CD14-positive monocyte (primary cell): ENCODE results near the gene TSPAN32. TPM values are rescaled to one million over a fixed set of nuclear protein-coding genes. Genes with fewer than 3 reads are reported as not detected.
A peak's percentile ranks its signal among the peaks of the same experiment; 100 is the strongest.

ENCODE experiments used
- DNase-seq, 3 donors: peaks; one replicate each; pipeline ENCODE4 v3.0.0-alpha.2; 2011 to 2022
- H2AFZ ChIP-seq: 2 replicates; pipeline ENCODE4 v1.6.0; 2012; ENCODE audit warnings: mild to moderate bottlenecking, low read depth, low read length, inconsistent platforms; ENCODE audit not compliant: insufficient read depth, poor library complexity, severe bottlenecking
- H3K27ac ChIP-seq, 2 donors: 1 replicate in 1 of 2; 2 replicates in 1 of 2; pipeline ENCODE4 v1.5.1; 2012 to 2013; ENCODE audit warnings: low read length in 2 of 2, control low read depth in 1 of 2, inconsistent platforms in 1 of 2, low read depth in 1 of 2, mild to moderate bottlenecking in 1 of 2
- H3K27me3 ChIP-seq, 2 donors: one replicate each; pipeline versions ENCODE4 v1.6.0 to v1.6.1; 2011 to 2013; ENCODE audit warnings: low read length in 2 of 2; ENCODE audit not compliant: control insufficient read depth in 2 of 2, insufficient read depth in 2 of 2
- H3K36me3 ChIP-seq, 2 donors: replicated peaks in 1 of 2; 1 replicate in 1 of 2; 2 replicates in 1 of 2; pipeline versions ENCODE4 v1.5.1 to v1.6.1; 2012 to 2013; ENCODE audit warnings: low read length in 2 of 2, control low read depth in 1 of 2, inconsistent platforms in 1 of 2, mild to moderate bottlenecking in 1 of 2; ENCODE audit not compliant: insufficient read depth in 2 of 2, control insufficient read depth in 1 of 2
- H3K4me1 ChIP-seq, 2 donors: 1 replicate in 1 of 2; 2 replicates in 1 of 2; pipeline versions ENCODE4 v1.5.1 to v1.6.1; 2012 to 2013; ENCODE audit warnings: low read length in 2 of 2, control low read depth in 1 of 2, inconsistent platforms in 1 of 2, mild to moderate bottlenecking in 1 of 2, moderate library complexity in 1 of 2; ENCODE audit not compliant: insufficient read depth in 2 of 2, control insufficient read depth in 1 of 2
- H3K4me2 ChIP-seq: replicated peaks from 2 replicates; pipeline ENCODE3; 2012; ENCODE audit warnings: low read length, moderate library complexity, mild to moderate bottlenecking; ENCODE audit not compliant: poor library complexity, severe bottlenecking; ENCODE audit errors: extremely low read depth
- H3K4me3 ChIP-seq, 3 experiments: fragments of 200-600 bp in 1 of 3; sonication (generic) in 1 of 3; replicated peaks in 1 of 3; 1 replicate in 2 of 3; 2 replicates in 1 of 3; pipeline ENCODE4 v1.5.1; 2011 to 2013; ENCODE audit warnings: low read length in 3 of 3, mild to moderate bottlenecking in 3 of 3, control low read depth in 2 of 3, low read depth in 2 of 3, inconsistent platforms in 1 of 3, moderate library complexity in 1 of 3
- H3K79me2 ChIP-seq: 2 replicates; pipeline ENCODE4 v1.6.0; 2012; ENCODE audit warnings: mild to moderate bottlenecking, control low read depth, inconsistent platforms, low read length, moderate library complexity; ENCODE audit not compliant: insufficient read depth
- H3K9ac ChIP-seq: 2 replicates; pipeline ENCODE4 v1.6.0; 2017; ENCODE audit warnings: low read length, mild to moderate bottlenecking; ENCODE audit not compliant: insufficient read depth, poor library complexity, severe bottlenecking
- H3K9me3 ChIP-seq, 2 donors: replicated peaks in 1 of 2; 1 replicate in 1 of 2; 2 replicates in 1 of 2; pipeline versions ENCODE4 v1.5.1 to v1.6.1; 2012 to 2013; ENCODE audit warnings: low read length in 2 of 2, control low read depth in 1 of 2; ENCODE audit not compliant: control insufficient read depth in 1 of 2, insufficient read depth in 1 of 2
- H4K20me1 ChIP-seq: 2 replicates; pipeline ENCODE4 v1.6.0; 2012; ENCODE audit warnings: mild to moderate bottlenecking, low read length, control low read depth, moderate library complexity; ENCODE audit not compliant: insufficient read depth
- H3K27ac Mint-ChIP-seq, 7 donors: one replicate each; pipeline ENCODE4 v1.8.0; 2020; ENCODE audit warnings: mild to moderate bottlenecking in 7 of 7, mixed read lengths in 7 of 7, moderate library complexity in 6 of 7, inconsistent platforms in 2 of 7
- H3K27me3 Mint-ChIP-seq, 3 donors: one replicate each; pipeline ENCODE4 v1.8.0; 2021 to 2022; ENCODE audit warnings: low read depth in 3 of 3, mild to moderate bottlenecking in 3 of 3, mixed read lengths in 3 of 3, moderate library complexity in 3 of 3, inconsistent platforms in 1 of 3
- H3K36me3 Mint-ChIP-seq, 2 donors: one replicate each; pipeline ENCODE4 v1.8.0; 2020; ENCODE audit warnings: mixed read lengths in 2 of 2, inconsistent platforms in 1 of 2, mild to moderate bottlenecking in 1 of 2
- H3K4me1 Mint-ChIP-seq: one replicate; pipeline ENCODE4 v1.8.0; 2020; ENCODE audit warnings: mild to moderate bottlenecking, mixed read lengths
- H3K4me3 Mint-ChIP-seq, 2 donors: one replicate each; pipeline ENCODE4 v1.8.0; 2020; ENCODE audit warnings: mild to moderate bottlenecking in 2 of 2, mixed read lengths in 2 of 2, moderate library complexity in 1 of 2
- H3K9me3 Mint-ChIP-seq, 7 donors: one replicate each; pipeline ENCODE4 v1.8.0; 2020 to 2022; ENCODE audit warnings: mixed read lengths in 7 of 7, mild to moderate bottlenecking in 6 of 7, moderate library complexity in 6 of 7, inconsistent platforms in 2 of 7
- WGBS: methylation state at CpG from one replicate; pipeline ENCODE4 v1.1.5; 2013; ENCODE audit warnings: missing lambda C conversion rate; ENCODE audit not compliant: insufficient coverage; 5-methylcytosine and 5-hydroxymethylcytosine counted together
- intact Hi-C, 2 donors: fragments of 100-400 bp; cut with micrococcal nuclease; formaldehyde crosslinking; loops; one replicate each; pipeline versions ENCODE4 v1.15.0 to v1.15.1; 2023
- polyA plus RNA-seq, 3 donors: library from polyadenylated mRNA; depleted of rRNA in 1 of 3; unstranded in 2 of 3; stranded (reverse) in 1 of 3; fragments of 300-500 nt in 2 of 3; fragments of >200 nt in 1 of 3; fragmentation: Illumina TruSeq in 2 of 3; gene quantifications; 1 replicate in 2 of 3; 2 replicates in 1 of 3; pipeline ENCODE4 v1.2.3, GENCODE V29; 2012 to 2021
- TF ChIP-seq, protein P1 (sequence below): fragments of 200-600 bp; IDR thresholded peaks from one replicate; pipeline ENCODE4 v1.8.0; 2022; ENCODE audit warnings: antibody characterized with exemption, mild to moderate bottlenecking

TSPAN32 gene
- polyA plus RNA-seq, 3 donors, result 34.8 to 136 (median 82.5) TPM

DNA sequence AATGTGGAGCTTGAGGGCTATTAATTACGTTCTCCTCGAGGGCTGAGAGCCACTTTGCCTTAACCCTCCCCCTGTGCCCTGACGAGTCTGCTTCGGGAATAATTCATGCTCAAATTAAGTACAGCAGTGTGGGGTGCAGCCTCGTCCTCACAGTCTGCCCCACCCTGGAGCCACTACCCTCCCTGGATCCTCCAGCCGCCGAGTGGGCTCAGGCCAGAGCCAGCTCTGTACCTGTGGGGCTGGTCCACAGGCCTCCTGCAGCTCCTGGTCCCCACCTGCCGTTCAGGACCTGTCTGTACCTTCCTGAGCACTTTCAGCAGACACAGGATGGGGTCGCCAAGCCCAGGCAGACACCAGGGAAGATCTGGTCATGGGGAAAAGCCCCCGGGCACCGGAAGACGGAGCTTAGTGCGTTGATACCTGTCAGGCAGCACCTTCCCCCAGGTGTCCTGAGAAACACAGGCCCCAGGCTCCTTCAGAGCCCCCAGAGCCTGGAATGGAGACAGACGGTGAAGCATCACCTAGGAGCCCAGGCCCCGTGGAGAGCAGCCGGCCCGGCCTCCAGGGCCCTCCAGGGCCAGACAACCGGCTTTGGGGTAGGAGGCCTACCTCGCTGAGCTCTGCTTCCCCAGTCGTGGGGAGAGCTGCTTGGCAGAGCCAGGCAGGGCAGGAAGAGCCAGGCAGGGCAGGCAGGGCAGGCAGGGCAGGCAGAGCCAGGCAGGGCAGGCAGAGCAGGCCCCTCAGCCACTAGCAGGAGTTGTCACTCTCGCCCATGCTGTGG is 9.7 kb downstream of the TSPAN32 start:
- Histone ChIP-seq H3K27me3 (no peaks in the 10 kb centered on the region), H3K27ac (no peak overlapping the region), H3K79me2 (peaks cover 13% of the 10 kb centered on the region), H3K4me1 (peaks cover 13 to 14% of the 10 kb centered on the region in 2 donors), H3K4me3 (no peak overlapping the region), H3K9me3 (no peaks in the 10 kb centered on the region), H2AFZ (no peak overlapping the region), H4K20me1 (peaks cover 95% of the 10 kb centered on the region), H3K4me2 (no peak overlapping the region), H3K9ac (no peak overlapping the region), H3K36me3 (no peaks in the 10 kb centered on the region)
- WGBS, result 90% methylated on average over 16 of the region's 21 CpGs
- H3K4me1 Mint-ChIP-seq, result peaks cover 9% of the 10 kb centered on the region
- TF ChIP-seq, protein P1, sequence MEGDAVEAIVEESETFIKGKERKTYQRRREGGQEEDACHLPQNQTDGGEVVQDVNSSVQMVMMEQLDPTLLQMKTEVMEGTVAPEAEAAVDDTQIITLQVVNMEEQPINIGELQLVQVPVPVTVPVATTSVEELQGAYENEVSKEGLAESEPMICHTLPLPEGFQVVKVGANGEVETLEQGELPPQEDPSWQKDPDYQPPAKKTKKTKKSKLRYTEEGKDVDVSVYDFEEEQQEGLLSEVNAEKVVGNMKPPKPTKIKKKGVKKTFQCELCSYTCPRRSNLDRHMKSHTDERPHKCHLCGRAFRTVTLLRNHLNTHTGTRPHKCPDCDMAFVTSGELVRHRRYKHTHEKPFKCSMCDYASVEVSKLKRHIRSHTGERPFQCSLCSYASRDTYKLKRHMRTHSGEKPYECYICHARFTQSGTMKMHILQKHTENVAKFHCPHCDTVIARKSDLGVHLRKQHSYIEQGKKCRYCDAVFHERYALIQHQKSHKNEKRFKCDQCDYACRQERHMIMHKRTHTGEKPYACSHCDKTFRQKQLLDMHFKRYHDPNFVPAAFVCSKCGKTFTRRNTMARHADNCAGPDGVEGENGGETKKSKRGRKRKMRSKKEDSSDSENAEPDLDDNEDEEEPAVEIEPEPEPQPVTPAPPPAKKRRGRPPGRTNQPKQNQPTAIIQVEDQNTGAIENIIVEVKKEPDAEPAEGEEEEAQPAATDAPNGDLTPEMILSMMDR, result no peak
- no peak for DNase-seq
- peaks cover 0 to 1% (median 0%) of the 10 kb centered on the region in 7 donors for H3K9me3 Mint-ChIP-seq
- H3K27ac Mint-ChIP-seq, result peak overlapping the region in 1 of 7 donors; percentile 31
- H3K27me3 Mint-ChIP-seq, result peaks cover 0 to 4% (median 0%) of the 10 kb centered on the region in 3 donors
- intact Hi-C loops, result no loop called here
- peaks cover 3 to 5% of the 10 kb centered on the region in 2 donors for H3K36me3 Mint-ChIP-seq
- H3K4me3 Mint-ChIP-seq, result peak overlapping the region in 1 of 2 donors; percentile 11

DNA sequence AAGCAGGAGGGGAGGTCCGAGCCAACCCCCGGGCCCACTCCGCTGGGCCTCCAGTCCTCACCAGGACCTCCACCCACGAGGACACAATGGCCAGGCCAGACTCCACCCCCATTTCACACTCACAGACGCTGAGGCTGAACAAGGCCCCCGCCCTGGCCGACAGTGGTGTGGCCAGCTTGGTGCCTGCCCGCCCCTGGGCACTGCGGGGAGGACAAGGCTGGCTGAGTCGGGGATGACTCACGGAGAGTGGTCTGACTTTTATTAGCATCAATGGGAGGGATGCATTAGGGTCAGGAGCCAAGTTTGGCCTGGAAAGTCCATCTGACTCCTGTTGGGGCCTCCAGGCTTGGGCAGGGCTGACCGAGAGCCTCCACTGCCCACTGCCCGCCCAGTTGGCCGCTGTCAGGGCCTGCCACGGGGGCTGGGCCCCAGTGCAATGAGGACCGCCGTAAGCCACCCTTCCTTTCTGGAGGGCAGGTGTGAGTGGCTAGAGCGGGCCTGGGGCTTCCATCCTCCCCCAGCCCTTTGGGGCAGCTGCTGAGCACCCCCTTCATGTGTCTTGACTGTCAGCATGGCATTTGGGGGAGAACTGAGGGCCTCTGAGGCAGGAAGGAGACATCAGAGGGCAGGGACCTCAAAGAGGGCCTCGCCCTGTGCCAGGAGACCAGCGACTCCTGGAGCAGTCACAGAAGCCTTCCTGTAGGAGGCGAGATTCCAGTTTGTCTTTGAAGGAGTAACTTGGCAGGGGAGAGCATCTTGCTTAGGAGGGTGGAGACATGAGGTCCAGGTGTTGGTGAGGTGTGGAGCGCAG is 10.6 kb downstream of the TSPAN32 start:
- peaks cover 0 to under 1% of the 10 kb centered on the region in 2 donors for H3K9me3 ChIP-seq
- peaks cover 5 to 9% of the 10 kb centered on the region in 2 donors for H3K36me3 Mint-ChIP-seq
- H3K9me3 Mint-ChIP-seq, result peaks cover 0 to 6% (median 2%) of the 10 kb centered on the region in 7 donors
- H3K27ac ChIP-seq, result no peak overlapping the region
- H3K9ac ChIP-seq, result no peak overlapping the region
- intact Hi-C loops, result no loop called here
- TF ChIP-seq, protein P1, result no peak
- peaks cover 0 to 7% (median 2%) of the 10 kb centered on the region in 3 donors for H3K27me3 Mint-ChIP-seq
- H3K4me1 Mint-ChIP-seq, result peaks cover 3% of the 10 kb centered on the region
- H3K36me3 ChIP-seq, result no peaks in the 10 kb centered on the region
- H3K27me3 ChIP-seq, result no peaks in the 10 kb centered on the region
- no peak overlapping the region for H3K4me3 ChIP-seq
- H2AFZ ChIP-seq, result no peak overlapping the region
- no peak overlapping the region for H3K4me2 ChIP-seq
- H3K4me1 ChIP-seq, result peaks cover 5% of the 10 kb centered on the region in 2 donors
- H4K20me1 ChIP-seq, result peaks cover 96% of the 10 kb centered on the region
- H3K79me2 ChIP-seq, result peaks cover 7% of the 10 kb centered on the region
- no peak for DNase-seq
- H3K4me3 Mint-ChIP-seq, result no peak overlapping the region
- 81% methylated on average over 10 of the region's 22 CpGs for WGBS
- no peak overlapping the region for H3K27ac Mint-ChIP-seq
